ENCODE measurements around the gene DMD.

DNA sequence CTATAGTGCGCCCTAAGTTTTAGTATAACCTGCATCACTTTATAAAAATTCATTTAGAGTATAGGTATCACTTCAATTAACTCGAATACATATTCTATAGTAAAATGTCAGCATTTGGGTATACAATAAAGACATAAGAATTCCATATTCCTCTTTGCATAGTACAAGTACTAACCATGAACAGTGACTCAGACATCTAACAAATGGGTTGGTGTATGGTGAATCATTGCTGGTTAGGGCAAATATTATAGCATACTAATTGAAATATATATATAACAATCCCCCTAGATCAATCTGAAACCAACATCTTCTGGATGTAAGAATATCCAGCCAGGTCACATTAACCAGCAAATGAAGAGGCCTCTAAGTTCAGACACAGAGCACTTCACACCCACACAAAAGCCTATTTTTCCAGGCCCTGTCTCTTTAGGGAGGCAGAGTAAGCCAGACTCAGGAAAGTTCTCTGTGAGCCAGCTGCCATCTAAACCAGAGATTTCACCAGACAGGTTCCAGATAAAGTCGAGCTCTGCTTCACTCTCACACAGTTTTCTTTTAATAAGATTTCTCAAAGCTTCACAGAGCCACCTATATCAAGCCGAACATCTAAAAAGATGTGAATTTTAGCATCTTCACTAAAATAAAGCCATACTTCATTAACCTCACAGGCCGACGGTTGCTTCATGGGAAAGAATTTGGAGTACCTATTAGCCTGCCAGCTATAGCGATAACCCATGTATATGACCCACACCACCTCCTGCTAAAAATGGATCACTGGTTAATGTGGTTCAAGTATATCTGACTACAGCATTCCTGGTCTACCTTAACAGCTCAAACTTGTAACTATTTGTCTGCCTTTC is 1939.5 kb downstream of the DMD start:
- TF ChIP-seq, protein P1, sequence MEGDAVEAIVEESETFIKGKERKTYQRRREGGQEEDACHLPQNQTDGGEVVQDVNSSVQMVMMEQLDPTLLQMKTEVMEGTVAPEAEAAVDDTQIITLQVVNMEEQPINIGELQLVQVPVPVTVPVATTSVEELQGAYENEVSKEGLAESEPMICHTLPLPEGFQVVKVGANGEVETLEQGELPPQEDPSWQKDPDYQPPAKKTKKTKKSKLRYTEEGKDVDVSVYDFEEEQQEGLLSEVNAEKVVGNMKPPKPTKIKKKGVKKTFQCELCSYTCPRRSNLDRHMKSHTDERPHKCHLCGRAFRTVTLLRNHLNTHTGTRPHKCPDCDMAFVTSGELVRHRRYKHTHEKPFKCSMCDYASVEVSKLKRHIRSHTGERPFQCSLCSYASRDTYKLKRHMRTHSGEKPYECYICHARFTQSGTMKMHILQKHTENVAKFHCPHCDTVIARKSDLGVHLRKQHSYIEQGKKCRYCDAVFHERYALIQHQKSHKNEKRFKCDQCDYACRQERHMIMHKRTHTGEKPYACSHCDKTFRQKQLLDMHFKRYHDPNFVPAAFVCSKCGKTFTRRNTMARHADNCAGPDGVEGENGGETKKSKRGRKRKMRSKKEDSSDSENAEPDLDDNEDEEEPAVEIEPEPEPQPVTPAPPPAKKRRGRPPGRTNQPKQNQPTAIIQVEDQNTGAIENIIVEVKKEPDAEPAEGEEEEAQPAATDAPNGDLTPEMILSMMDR (IDR thresholded peaks at IDR 0.05; ENCODE audit: insufficient read depth, low read depth, low read length) = no peak
- TF ChIP-seq EZH2 (IDR thresholded peaks at IDR 0.05; ENCODE audit: insufficient read depth, low read length) = no peak

Measured in astrocyte (in vitro differentiated cells and primary cell).